Measurements from ENCODE around the gene QSOX2.

DNA sequence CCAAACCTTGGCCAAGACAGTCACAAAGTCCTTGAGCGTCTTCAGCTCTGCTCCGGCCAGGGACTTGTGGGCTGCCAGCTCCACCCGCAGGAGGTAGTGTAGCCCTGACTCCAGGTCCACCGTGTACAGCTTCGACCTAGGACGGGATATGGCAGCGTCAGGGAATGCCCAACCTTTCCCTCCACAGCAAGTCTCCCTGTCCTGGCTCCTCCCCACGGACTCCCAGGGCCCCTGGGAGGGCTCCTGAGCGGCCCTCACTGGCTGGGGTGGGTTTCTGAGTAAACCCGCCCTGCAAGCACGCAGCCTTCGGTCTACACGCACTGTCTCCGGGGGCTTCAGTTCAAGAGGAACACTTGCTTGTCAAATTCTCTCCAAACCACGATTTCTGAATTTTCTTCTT lies 26.9 kb downstream of the QSOX2 start:
- TF ChIP-seq, protein P1, sequence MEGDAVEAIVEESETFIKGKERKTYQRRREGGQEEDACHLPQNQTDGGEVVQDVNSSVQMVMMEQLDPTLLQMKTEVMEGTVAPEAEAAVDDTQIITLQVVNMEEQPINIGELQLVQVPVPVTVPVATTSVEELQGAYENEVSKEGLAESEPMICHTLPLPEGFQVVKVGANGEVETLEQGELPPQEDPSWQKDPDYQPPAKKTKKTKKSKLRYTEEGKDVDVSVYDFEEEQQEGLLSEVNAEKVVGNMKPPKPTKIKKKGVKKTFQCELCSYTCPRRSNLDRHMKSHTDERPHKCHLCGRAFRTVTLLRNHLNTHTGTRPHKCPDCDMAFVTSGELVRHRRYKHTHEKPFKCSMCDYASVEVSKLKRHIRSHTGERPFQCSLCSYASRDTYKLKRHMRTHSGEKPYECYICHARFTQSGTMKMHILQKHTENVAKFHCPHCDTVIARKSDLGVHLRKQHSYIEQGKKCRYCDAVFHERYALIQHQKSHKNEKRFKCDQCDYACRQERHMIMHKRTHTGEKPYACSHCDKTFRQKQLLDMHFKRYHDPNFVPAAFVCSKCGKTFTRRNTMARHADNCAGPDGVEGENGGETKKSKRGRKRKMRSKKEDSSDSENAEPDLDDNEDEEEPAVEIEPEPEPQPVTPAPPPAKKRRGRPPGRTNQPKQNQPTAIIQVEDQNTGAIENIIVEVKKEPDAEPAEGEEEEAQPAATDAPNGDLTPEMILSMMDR (IDR thresholded peaks at IDR 0.05 in 2 of 3, conservative IDR thresholded peaks at IDR 0.05 in 1 of 3; ENCODE audit: borderline replicate concordance in 1 of 3, insufficient read depth in 1 of 3, low read depth in 2 of 3, low read length in 2 of 3) = no peak
- TF ChIP-seq EZH2 (IDR thresholded peaks at IDR 0.05) = no peak
- TF ChIP-seq FOSL1 (IDR thresholded peaks at IDR 0.05; ENCODE audit: low read depth) = no peak
- no peak for TF ChIP-seq ZFX (IDR thresholded peaks at IDR 0.05)
- TF ChIP-seq POLR2A (IDR thresholded peaks at IDR 0.05; ENCODE audit: borderline replicate concordance, extremely low read depth, insufficient read depth, insufficient read length) = no peak
- no peak for TF ChIP-seq RAD21 (IDR thresholded peaks at IDR 0.05; ENCODE audit: low read depth)
- TF ChIP-seq SIN3A (IDR thresholded peaks at IDR 0.05; ENCODE audit: low read depth) = no peak
- TF ChIP-seq, protein P2, sequence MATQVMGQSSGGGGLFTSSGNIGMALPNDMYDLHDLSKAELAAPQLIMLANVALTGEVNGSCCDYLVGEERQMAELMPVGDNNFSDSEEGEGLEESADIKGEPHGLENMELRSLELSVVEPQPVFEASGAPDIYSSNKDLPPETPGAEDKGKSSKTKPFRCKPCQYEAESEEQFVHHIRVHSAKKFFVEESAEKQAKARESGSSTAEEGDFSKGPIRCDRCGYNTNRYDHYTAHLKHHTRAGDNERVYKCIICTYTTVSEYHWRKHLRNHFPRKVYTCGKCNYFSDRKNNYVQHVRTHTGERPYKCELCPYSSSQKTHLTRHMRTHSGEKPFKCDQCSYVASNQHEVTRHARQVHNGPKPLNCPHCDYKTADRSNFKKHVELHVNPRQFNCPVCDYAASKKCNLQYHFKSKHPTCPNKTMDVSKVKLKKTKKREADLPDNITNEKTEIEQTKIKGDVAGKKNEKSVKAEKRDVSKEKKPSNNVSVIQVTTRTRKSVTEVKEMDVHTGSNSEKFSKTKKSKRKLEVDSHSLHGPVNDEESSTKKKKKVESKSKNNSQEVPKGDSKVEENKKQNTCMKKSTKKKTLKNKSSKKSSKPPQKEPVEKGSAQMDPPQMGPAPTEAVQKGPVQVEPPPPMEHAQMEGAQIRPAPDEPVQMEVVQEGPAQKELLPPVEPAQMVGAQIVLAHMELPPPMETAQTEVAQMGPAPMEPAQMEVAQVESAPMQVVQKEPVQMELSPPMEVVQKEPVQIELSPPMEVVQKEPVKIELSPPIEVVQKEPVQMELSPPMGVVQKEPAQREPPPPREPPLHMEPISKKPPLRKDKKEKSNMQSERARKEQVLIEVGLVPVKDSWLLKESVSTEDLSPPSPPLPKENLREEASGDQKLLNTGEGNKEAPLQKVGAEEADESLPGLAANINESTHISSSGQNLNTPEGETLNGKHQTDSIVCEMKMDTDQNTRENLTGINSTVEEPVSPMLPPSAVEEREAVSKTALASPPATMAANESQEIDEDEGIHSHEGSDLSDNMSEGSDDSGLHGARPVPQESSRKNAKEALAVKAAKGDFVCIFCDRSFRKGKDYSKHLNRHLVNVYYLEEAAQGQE (IDR thresholded peaks at IDR 0.05; ENCODE audit: low read depth) = no peak
- TF ChIP-seq, protein P3, sequence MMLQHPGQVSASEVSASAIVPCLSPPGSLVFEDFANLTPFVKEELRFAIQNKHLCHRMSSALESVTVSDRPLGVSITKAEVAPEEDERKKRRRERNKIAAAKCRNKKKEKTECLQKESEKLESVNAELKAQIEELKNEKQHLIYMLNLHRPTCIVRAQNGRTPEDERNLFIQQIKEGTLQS (IDR thresholded peaks at IDR 0.05) = no peak
- no peak for TF ChIP-seq CEBPB (IDR thresholded peaks at IDR 0.05; ENCODE audit: low read depth)
- no peak for TF ChIP-seq EZH2phosphoT487 (IDR thresholded peaks at IDR 0.05; ENCODE audit: borderline replicate concordance)
- TF ChIP-seq ZNF274 (IDR thresholded peaks at IDR 0.05; ENCODE audit: low read depth, low read length) = no peak
- no peak for TF ChIP-seq POLR2AphosphoS5 (IDR thresholded peaks at IDR 0.05; ENCODE audit: low read depth, low read length)
